NCI-H748 treated with DMSO at 0.1 percent for 48 hours (cell line): ENCODE data around the gene RBMS3.
"Not testable (repeated sequence)": the region's sequence is repeated elsewhere in the genome, so short reads cannot be mapped to it uniquely, and the experiment has no call there.

Experiments
- DNase-seq: peaks from one replicate; lab custom pipeline; 2025; lab: John Stamatoyannopoulos, UW

The RBMS3 gene

GRCh38 chr3:30024466-30024865 lies 743.6 kb downstream of the RBMS3 start:
- DNase-seq, result no peak

GRCh38 chr3:30026851-30027250 lies 746.0 kb downstream of the RBMS3 start:
- DNase-seq, result no peak

GRCh38 chr3:30034246-30034991 lies 753.5 kb downstream of the RBMS3 start:
- DNase-seq, result no peak

- DNase-seq, result no peak
These were observed 755.2 kb downstream of the RBMS3 start for GRCh38 chr3:30035935-30036567.

GRCh38 chr3:30040126-30040525 lies 759.3 kb downstream of the RBMS3 start:
- no peak for DNase-seq

GRCh38 chr3:30041481-30041880 lies 760.6 kb downstream of the RBMS3 start:
- DNase-seq, result not testable (repeated sequence)

GRCh38 chr3:30042274-30042859 lies 761.5 kb downstream of the RBMS3 start:
- peak; percentile 26 for DNase-seq

- no peak for DNase-seq
These were observed 762.2 kb downstream of the RBMS3 start for GRCh38 chr3:30042916-30043555.

- DNase-seq, result no peak
These were observed 763.6 kb downstream of the RBMS3 start for GRCh38 chr3:30044515-30044914.

GRCh38 chr3:30048431-30048830 lies 767.6 kb downstream of the RBMS3 start:
- no peak for DNase-seq

GRCh38 chr3:30050116-30050515 lies 769.2 kb downstream of the RBMS3 start:
- DNase-seq, result not testable (repeated sequence)

GRCh38 chr3:30059240-30059639 lies 778.4 kb downstream of the RBMS3 start:
- DNase-seq, result no peak
